H9 (cell line): Measurements from ENCODE around the gene CHCHD10. TPM values are rescaled to one million over a fixed set of nuclear protein-coding genes. Genes with fewer than 3 reads are reported as not detected.

Experiments used
- DNase-seq: peaks from one replicate; pipeline ENCODE4 v3.0.0-alpha.2; 2017
- H2AFZ ChIP-seq: one replicate; pipeline ENCODE4 v1.6.1; 2013; ENCODE audit warnings: mild to moderate bottlenecking, low read length, control low read depth, moderate library complexity
- H2AK5ac ChIP-seq: 2 replicates; pipeline ENCODE4 v1.6.1; 2013; ENCODE audit warnings: low read length, control low read depth, mixed read lengths; ENCODE audit not compliant: insufficient read length
- H2BK120ac ChIP-seq: one replicate; pipeline ENCODE4 v1.6.1; 2013; ENCODE audit warnings: low read depth, mild to moderate bottlenecking, low read length, control low read depth, inconsistent platforms; ENCODE audit not compliant: poor library complexity, severe bottlenecking
- H2BK12ac ChIP-seq: 2 replicates; pipeline ENCODE4 v1.6.1; 2013; ENCODE audit warnings: low read length, control low read depth, mixed read lengths, low read depth; ENCODE audit not compliant: insufficient read length
- H2BK15ac ChIP-seq: 2 replicates; pipeline ENCODE4 v1.6.1; 2013; ENCODE audit warnings: low read depth, low read length, control low read depth
- H2BK20ac ChIP-seq: one replicate; pipeline ENCODE4 v1.6.1; 2013; ENCODE audit warnings: low read depth, mild to moderate bottlenecking, low read length, control low read depth, inconsistent platforms; ENCODE audit not compliant: poor library complexity, severe bottlenecking
- H2BK5ac ChIP-seq: 2 replicates; pipeline ENCODE4 v1.6.1; 2013; ENCODE audit warnings: low read length, control low read depth, mixed read lengths; ENCODE audit not compliant: insufficient read length
- H3K14ac ChIP-seq: 2 replicates; pipeline ENCODE4 v1.6.1; 2013; ENCODE audit warnings: low read length, control low read depth; ENCODE audit not compliant: insufficient read depth
- H3K18ac ChIP-seq: 2 replicates; pipeline ENCODE4 v1.6.1; 2013; ENCODE audit warnings: low read depth, mild to moderate bottlenecking, mixed read lengths, low read length, control low read depth; ENCODE audit not compliant: insufficient read length
- H3K23ac ChIP-seq: 2 replicates; pipeline ENCODE4 v1.6.1; 2013; ENCODE audit warnings: low read length, control low read depth, mixed read lengths, low read depth; ENCODE audit not compliant: insufficient read length
- H3K23me2 ChIP-seq: 2 replicates; pipeline ENCODE4 v1.6.1; 2013; ENCODE audit warnings: low read depth, mild to moderate bottlenecking, mixed read lengths, low read length, control low read depth; ENCODE audit not compliant: insufficient read length, poor library complexity, severe bottlenecking
- H3K27ac ChIP-seq: 2 replicates; pipeline ENCODE4 v1.5.1; 2013; ENCODE audit warnings: low read length, control low read depth, mixed read lengths, low read depth; ENCODE audit not compliant: insufficient read length
- H3K27me3 ChIP-seq: 2 replicates; pipeline ENCODE4 v1.6.1; 2013; ENCODE audit warnings: low read length, control low read depth, inconsistent platforms; ENCODE audit not compliant: insufficient read depth
- H3K4ac ChIP-seq: 2 replicates; pipeline ENCODE4 v1.6.1; 2013; ENCODE audit warnings: low read depth, mild to moderate bottlenecking, control low read depth, inconsistent platforms, low read length, moderate library complexity
- H3K4me1 ChIP-seq: 2 replicates; pipeline ENCODE4 v1.6.1; 2013; ENCODE audit warnings: low read length, control low read depth, inconsistent platforms; ENCODE audit not compliant: insufficient read depth
- H3K4me2 ChIP-seq: 2 replicates; pipeline ENCODE4 v1.6.1; 2013; ENCODE audit warnings: low read length, control low read depth, mixed read lengths; ENCODE audit not compliant: insufficient read length, insufficient read depth
- H3K56ac ChIP-seq: 2 replicates; pipeline ENCODE4 v1.6.1; 2013; ENCODE audit warnings: low read depth, mild to moderate bottlenecking, mixed read lengths, low read length, control low read depth; ENCODE audit not compliant: insufficient read length
- H3K79me1 ChIP-seq: 2 replicates; pipeline ENCODE4 v1.6.1; 2013; ENCODE audit warnings: low read depth, mild to moderate bottlenecking, moderate library complexity, low read length, control low read depth, inconsistent platforms; ENCODE audit not compliant: insufficient read depth, poor library complexity, severe bottlenecking
- H3K79me2 ChIP-seq: 2 replicates; pipeline ENCODE4 v1.6.1; 2013; ENCODE audit warnings: low read length, control low read depth, inconsistent platforms; ENCODE audit not compliant: insufficient read depth
- H3K9ac ChIP-seq: 2 replicates; pipeline ENCODE4 v1.6.1; 2013; ENCODE audit warnings: low read length, control low read depth, mixed read lengths; ENCODE audit not compliant: insufficient read length; ENCODE audit errors: extremely low read depth
- H3K9me3 ChIP-seq: one replicate; pipeline ENCODE4 v1.6.1; 2013; ENCODE audit warnings: low read depth, low read length, inconsistent platforms; ENCODE audit not compliant: control insufficient read depth
- H3T11ph ChIP-seq: one replicate; pipeline ENCODE4 v1.6.1; 2013; ENCODE audit warnings: mild to moderate bottlenecking, low read length, control low read depth, inconsistent platforms
- H4K20me1 ChIP-seq: one replicate; pipeline ENCODE4 v1.6.1; 2013; ENCODE audit not compliant: control insufficient read depth, insufficient read length, insufficient read depth
- H4K5ac ChIP-seq: 2 replicates; pipeline ENCODE4 v1.6.1; 2013; ENCODE audit warnings: low read depth, mild to moderate bottlenecking, mixed read lengths, low read length, control low read depth; ENCODE audit not compliant: insufficient read length
- H4K8ac ChIP-seq: replicated peaks from 2 replicates; pipeline ENCODE4 v1.6.1; 2013; ENCODE audit warnings: low read length, control low read depth, mixed read lengths, low read depth; ENCODE audit not compliant: insufficient read length
- H4K91ac ChIP-seq: 2 replicates; pipeline ENCODE4 v1.6.1; 2013; ENCODE audit warnings: low read depth, mild to moderate bottlenecking, moderate library complexity, mixed read lengths, low read length, control low read depth; ENCODE audit not compliant: insufficient read length
- H3K27ac Mint-ChIP-seq, 3 experiments: 2 replicates in 2 of 3; 3 replicates in 1 of 3; pipeline ENCODE4 v1.8.0; 2020 to 2021; ENCODE audit warnings: mixed read lengths in 3 of 3, mild to moderate bottlenecking in 1 of 3, moderate library complexity in 1 of 3
- H3K27me3 Mint-ChIP-seq: 2 replicates; pipeline ENCODE4 v1.8.0; 2021; ENCODE audit warnings: low read depth, mild to moderate bottlenecking, moderate library complexity, mixed read lengths
- H3K36me3 Mint-ChIP-seq, 3 experiments: 2 replicates in 2 of 3; 3 replicates in 1 of 3; pipeline ENCODE4 v1.8.0; 2020 to 2021; ENCODE audit warnings: low read depth in 3 of 3, mixed read lengths in 3 of 3; ENCODE audit not compliant: insufficient read depth in 1 of 3
- H3K4me1 Mint-ChIP-seq, 2 experiments: 2 replicates each; pipeline ENCODE4 v1.8.0; 2020; ENCODE audit warnings: mixed read lengths in 2 of 2
- H3K4me3 Mint-ChIP-seq, 2 experiments: 2 replicates in 1 of 2; 3 replicates in 1 of 2; pipeline ENCODE4 v1.8.0; 2020 to 2021; ENCODE audit warnings: mild to moderate bottlenecking in 2 of 2, mixed read lengths in 2 of 2, moderate library complexity in 1 of 2
- H3K9me3 Mint-ChIP-seq, 2 experiments: 2 replicates in 1 of 2; 3 replicates in 1 of 2; pipeline ENCODE4 v1.8.0; 2020; ENCODE audit warnings: mild to moderate bottlenecking in 2 of 2, mixed read lengths in 2 of 2, moderate library complexity in 1 of 2
- WGBS: extraction: QIAGEN DNeasy Blood & Tissue Kit; methylation state at CpG from one replicate; pipeline ENCODE4 v1.1.7; 2013; ENCODE audit warnings: missing lambda C conversion rate, low lambda C conversion rate, mixed read lengths; ENCODE audit not compliant: insufficient read length; ENCODE audit errors: extremely low coverage; 5-methylcytosine and 5-hydroxymethylcytosine counted together
- total RNA-seq: library from RNA; stranded (reverse); gene quantifications from 2 replicates; pipeline ENCODE4 v1.2.1, GENCODE V29; 2021
- TF ChIP-seq, protein P1 (sequence below): fragments of 200-600 bp; sonication (generic); conservative IDR thresholded peaks from 3 replicates; pipeline ENCODE4 v1.8.0; 2021; ENCODE audit warnings: antibody characterized with exemption, mild to moderate bottlenecking

Gene CHCHD10
- total RNA-seq, 1 experiment from 2014 or later: 53.7 TPM

DNA sequence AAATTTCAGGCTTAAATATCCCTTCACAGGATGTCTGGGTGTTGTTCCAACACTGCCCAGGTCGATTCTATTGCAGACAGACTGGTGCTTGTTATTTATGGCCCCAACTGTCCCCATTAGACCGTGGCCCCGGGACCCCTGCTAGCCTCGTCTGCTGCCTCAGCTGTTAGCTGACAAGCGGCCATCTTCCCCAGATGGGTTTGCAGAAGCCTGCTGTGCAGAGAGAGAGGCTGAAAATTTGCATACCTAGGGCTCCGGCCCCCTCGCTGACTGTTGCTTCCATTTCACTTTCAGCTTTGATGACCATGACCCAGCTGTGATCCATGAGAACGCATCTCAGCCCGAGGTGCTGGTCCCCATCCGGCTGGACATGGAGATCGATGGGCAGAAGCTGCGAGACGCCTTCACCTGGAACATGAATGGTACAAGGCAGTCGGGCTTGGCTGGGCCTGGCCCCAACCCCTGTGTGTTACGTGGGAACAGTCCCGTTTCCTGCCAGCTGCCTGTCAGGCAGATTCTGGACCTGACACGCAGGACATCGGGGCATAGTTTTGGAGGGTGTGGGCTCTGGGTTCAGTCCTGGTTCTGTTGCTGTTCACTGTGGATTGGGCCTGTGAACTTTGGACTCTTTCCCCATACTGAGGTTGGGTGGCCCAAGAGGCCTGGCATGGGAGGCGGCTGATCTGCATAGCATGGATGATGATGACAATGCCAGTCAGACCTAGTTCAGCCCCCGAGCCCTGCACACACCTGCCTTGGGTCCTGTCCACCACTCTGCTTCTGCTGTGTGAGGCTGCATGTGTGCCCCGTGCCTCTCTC, 35.4 kb upstream of the CHCHD10 start:
- H2BK12ac ChIP-seq: no peak overlapping the region
- peaks cover 63 to 89% (median 89%) of the 10 kb centered on the region in 3 experiments for H3K36me3 Mint-ChIP-seq
- no peaks in the 10 kb centered on the region for H3K4me1 ChIP-seq
- peak overlapping the region in 2 of 3 experiments; percentile 72 to 89; a peak in 3 of 7 replicates for H3K27ac Mint-ChIP-seq
- H2AK5ac ChIP-seq: no peak overlapping the region
- H3K14ac ChIP-seq: no peak overlapping the region
- H2BK20ac ChIP-seq: no peak overlapping the region
- H3K56ac ChIP-seq: no peak overlapping the region
- H3K23ac ChIP-seq: no peak overlapping the region
- peaks cover 0 to 3% of the 10 kb centered on the region in 2 experiments; a peak in 1 of 4 replicates for H3K4me1 Mint-ChIP-seq
- H3K4me3 Mint-ChIP-seq: no peak overlapping the region
- DNase-seq: no peak
- no peaks in the 10 kb centered on the region for H3K27me3 ChIP-seq
- no peak overlapping the region for H3K18ac ChIP-seq
- no peak overlapping the region for H2BK5ac ChIP-seq
- H3K27ac ChIP-seq: no peak overlapping the region
- TF ChIP-seq, protein P1, sequence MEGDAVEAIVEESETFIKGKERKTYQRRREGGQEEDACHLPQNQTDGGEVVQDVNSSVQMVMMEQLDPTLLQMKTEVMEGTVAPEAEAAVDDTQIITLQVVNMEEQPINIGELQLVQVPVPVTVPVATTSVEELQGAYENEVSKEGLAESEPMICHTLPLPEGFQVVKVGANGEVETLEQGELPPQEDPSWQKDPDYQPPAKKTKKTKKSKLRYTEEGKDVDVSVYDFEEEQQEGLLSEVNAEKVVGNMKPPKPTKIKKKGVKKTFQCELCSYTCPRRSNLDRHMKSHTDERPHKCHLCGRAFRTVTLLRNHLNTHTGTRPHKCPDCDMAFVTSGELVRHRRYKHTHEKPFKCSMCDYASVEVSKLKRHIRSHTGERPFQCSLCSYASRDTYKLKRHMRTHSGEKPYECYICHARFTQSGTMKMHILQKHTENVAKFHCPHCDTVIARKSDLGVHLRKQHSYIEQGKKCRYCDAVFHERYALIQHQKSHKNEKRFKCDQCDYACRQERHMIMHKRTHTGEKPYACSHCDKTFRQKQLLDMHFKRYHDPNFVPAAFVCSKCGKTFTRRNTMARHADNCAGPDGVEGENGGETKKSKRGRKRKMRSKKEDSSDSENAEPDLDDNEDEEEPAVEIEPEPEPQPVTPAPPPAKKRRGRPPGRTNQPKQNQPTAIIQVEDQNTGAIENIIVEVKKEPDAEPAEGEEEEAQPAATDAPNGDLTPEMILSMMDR: no peak
- H2AFZ ChIP-seq: no peak overlapping the region
- H3K27me3 Mint-ChIP-seq: no peaks in the 10 kb centered on the region
- no peaks in the 10 kb centered on the region for H3K9me3 Mint-ChIP-seq
- H4K91ac ChIP-seq: no peak overlapping the region
- no peaks in the 10 kb centered on the region for H3K9me3 ChIP-seq
- H4K8ac ChIP-seq: no peak overlapping the region
- no peak overlapping the region for H3K4ac ChIP-seq
- H4K20me1 ChIP-seq: no peaks in the 10 kb centered on the region
- H3K79me1 ChIP-seq: no peaks in the 10 kb centered on the region
- no peak overlapping the region for H3K9ac ChIP-seq
- no peak overlapping the region for H3K4me2 ChIP-seq
- H3K23me2 ChIP-seq: no peaks in the 10 kb centered on the region
- H2BK15ac ChIP-seq: no peak overlapping the region
- WGBS: no CpG with 5 or more reads among the region's 21 CpGs
- H2BK120ac ChIP-seq: no peak overlapping the region
- no peaks in the 10 kb centered on the region for H3K79me2 ChIP-seq
- no peak overlapping the region for H4K5ac ChIP-seq
- H3T11ph ChIP-seq: no peak overlapping the region
